OCI-LY1 (cell line): ENCODE measurements around the gene YIPF7.

Source experiments
- CTCF ChIP-seq: fragments of 200-600 bp; sonication (generic), shearing (Covaris generic); IDR thresholded peaks from 2 replicates; pipeline ENCODE4 v1.5.1; 2017; ENCODE audit warnings: mild to moderate bottlenecking, antibody characterized with exemption, low read length, moderate library complexity, mixed read lengths
- EZH2 ChIP-seq: fragments of 200-600 bp; sonication (generic), shearing (Covaris generic); IDR thresholded peaks from 2 replicates; pipeline ENCODE4 v1.8.0; 2017; ENCODE audit warnings: borderline replicate concordance, mixed run types, mild to moderate bottlenecking, antibody characterized with exemption, low read length, moderate library complexity, mixed read lengths

GRCh38 chr4:44652002-44652401, 577 bp upstream of the YIPF7 start:
- TF ChIP-seq CTCF, result no peak
- no peak for TF ChIP-seq EZH2
